Parathyroid adenoma (tissue), 2 donors: ENCODE measurements around the gene HDAC4.

Experiments used
- H2AFZ ChIP-seq: fragments of 300-600 bp; sonication (generic); one replicate; pipeline ENCODE4 v1.7.0; 2017; ENCODE audit warnings: antibody characterized with exemption, mild to moderate bottlenecking
- H3K27ac ChIP-seq: fragments of 300-600 bp; sonication (generic); one replicate; pipeline ENCODE4 v1.7.0; 2017
- H3K27me3 ChIP-seq: fragments of 300-600 bp; sonication (generic); one replicate; pipeline ENCODE4 v1.7.0; 2017; ENCODE audit warnings: low read length; ENCODE audit not compliant: control insufficient read depth, insufficient read depth
- H3K36me3 ChIP-seq: fragments of 300-600 bp; sonication (generic); one replicate; pipeline ENCODE4 v1.7.0; 2017; ENCODE audit warnings: low read length; ENCODE audit not compliant: control insufficient read depth, insufficient read depth
- H3K4me1 ChIP-seq: fragments of 300-600 bp; sonication (generic); one replicate; pipeline ENCODE4 v1.7.0; 2017; ENCODE audit warnings: control low read depth
- H3K4me2 ChIP-seq: fragments of 300-600 bp; sonication (generic); one replicate; pipeline ENCODE4 v1.7.0; 2017; ENCODE audit warnings: low read length
- H3K4me3 ChIP-seq: fragments of 300-600 bp; sonication (generic); one replicate; pipeline ENCODE4 v1.7.0; 2017; ENCODE audit warnings: low read depth, low read length
- H3K79me2 ChIP-seq: fragments of 300-600 bp; sonication (generic); one replicate; pipeline ENCODE4 v1.7.0; 2017; ENCODE audit warnings: control low read depth
- H3K9ac ChIP-seq: fragments of 300-600 bp; sonication (generic); one replicate; pipeline ENCODE4 v1.7.0; 2017; ENCODE audit warnings: mild to moderate bottlenecking
- H3K9me3 ChIP-seq: fragments of 300-600 bp; sonication (generic); one replicate; pipeline ENCODE4 v1.7.0; 2017; ENCODE audit warnings: low read length; ENCODE audit not compliant: control insufficient read depth
- TF ChIP-seq, protein P1 (sequence below): fragments of 300-600 bp; sonication (generic); IDR thresholded peaks from one replicate; pipeline ENCODE4 v1.7.0; 2017; ENCODE audit warnings: antibody characterized with exemption, mild to moderate bottlenecking
- donor health status: primary hyperparathyroidism.

The HDAC4 gene

DNA sequence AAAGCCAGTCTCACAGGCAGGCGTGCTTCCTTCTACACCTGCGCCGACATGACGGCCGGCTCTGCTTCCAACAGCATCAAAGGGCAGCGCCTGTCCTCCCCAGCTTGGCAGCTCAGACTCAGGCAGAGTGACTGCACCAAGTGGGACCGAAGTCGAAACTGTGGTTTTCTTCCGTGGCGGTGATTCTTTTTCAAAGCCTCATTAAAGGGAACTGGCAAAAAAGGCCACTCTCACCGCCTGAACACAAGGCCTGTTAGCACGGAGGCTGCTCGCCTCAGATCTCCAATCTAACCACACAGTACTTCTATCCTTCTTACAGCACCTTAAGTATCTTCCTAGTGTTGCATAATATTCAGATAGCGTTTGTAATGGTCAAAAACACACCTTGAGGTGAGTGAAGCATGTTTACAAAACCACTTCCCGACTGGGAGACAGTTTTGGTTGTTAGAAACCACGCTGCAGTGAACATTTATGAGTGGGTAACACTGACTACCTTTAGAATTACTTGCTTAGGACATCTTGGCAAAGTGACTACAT is 236.4 kb downstream of the HDAC4 start:
- Histone ChIP-seq H3K9ac (no peak overlapping the region), H3K4me1 (no peaks in the 10 kb centered on the region), H3K4me2 (no peak overlapping the region), H3K79me2 (no peaks in the 10 kb centered on the region), H2AFZ (no peak overlapping the region), H3K4me3 (no peak overlapping the region), H3K9me3 (no peaks in the 10 kb centered on the region), H3K27me3 (no peaks in the 10 kb centered on the region), H3K36me3 (no peaks in the 10 kb centered on the region), H3K27ac (no peak overlapping the region)
- TF ChIP-seq, protein P1, sequence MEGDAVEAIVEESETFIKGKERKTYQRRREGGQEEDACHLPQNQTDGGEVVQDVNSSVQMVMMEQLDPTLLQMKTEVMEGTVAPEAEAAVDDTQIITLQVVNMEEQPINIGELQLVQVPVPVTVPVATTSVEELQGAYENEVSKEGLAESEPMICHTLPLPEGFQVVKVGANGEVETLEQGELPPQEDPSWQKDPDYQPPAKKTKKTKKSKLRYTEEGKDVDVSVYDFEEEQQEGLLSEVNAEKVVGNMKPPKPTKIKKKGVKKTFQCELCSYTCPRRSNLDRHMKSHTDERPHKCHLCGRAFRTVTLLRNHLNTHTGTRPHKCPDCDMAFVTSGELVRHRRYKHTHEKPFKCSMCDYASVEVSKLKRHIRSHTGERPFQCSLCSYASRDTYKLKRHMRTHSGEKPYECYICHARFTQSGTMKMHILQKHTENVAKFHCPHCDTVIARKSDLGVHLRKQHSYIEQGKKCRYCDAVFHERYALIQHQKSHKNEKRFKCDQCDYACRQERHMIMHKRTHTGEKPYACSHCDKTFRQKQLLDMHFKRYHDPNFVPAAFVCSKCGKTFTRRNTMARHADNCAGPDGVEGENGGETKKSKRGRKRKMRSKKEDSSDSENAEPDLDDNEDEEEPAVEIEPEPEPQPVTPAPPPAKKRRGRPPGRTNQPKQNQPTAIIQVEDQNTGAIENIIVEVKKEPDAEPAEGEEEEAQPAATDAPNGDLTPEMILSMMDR = no peak

DNA sequence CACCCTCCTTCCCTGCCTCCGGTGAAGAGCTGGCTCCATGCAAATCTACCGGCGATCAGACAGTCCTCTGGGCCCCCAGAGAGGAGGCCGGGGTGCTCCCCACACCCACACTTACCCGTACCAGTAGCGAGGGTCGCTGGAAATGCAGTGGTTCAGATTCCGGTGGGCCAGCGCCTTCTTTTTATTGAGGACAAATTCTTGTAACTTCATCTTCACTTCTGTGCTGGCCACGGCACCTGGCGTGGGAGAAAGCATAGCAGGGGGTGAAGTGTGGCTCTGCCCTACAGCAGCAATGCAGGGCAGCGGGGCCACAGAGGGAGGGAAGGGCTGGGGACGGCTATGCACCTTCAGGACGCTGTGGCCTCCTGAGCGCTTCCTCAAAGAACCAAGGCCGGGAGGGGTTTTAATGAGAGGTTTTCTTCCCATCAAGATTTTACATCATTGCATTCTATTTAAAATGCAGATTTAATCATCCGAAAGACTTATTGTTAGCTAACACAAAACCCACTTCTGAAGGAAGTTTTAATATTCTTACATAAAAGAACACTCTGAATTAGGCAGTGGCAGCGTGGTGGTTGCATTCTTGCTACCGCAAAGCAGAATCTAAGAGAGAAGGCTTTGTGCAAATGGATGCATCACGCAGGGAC is 237.0 kb downstream of the HDAC4 start:
- H2AFZ ChIP-seq = no peak overlapping the region
- no peak overlapping the region for H3K4me3 ChIP-seq
- TF ChIP-seq, protein P1 = no peak
- no peaks in the 10 kb centered on the region for H3K4me1 ChIP-seq
- H3K27ac ChIP-seq = no peak overlapping the region
- no peak overlapping the region for H3K4me2 ChIP-seq
- H3K9ac ChIP-seq = no peak overlapping the region
- no peaks in the 10 kb centered on the region for H3K27me3 ChIP-seq
- no peaks in the 10 kb centered on the region for H3K36me3 ChIP-seq
- H3K79me2 ChIP-seq = no peaks in the 10 kb centered on the region
- H3K9me3 ChIP-seq = no peaks in the 10 kb centered on the region

DNA sequence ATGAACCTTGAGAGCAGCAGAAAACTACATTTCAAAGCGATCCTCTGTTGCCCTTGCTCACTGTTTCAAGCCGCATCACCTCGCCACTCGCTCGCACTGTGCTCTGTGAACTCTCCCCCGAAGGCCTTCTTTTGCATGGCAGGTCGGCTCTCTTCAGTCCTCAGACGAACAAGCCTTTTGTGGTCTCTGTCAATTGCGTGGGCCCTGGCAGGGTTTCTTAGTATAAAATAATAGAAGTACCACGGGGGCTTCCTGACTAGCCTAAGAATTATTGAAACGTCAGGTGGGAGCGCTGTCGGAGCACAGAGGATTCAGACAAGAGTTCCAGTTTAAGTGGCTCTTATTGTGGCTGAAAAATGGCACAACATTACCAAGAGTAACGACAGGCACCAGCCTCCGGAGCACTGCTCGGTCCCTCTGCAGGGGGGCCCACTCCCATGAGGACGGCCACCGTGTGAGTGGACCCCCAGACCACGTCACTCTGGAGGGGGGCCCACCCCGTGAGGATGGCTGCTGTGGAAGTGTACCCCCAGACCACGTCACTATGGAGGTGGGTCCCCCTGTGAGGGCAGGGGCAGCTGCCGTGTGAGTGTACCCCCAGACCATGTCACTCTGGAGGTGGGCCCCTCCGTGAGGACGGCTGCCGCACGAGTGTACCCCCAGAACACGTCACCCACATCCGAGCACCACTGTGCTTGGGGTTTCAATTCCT is 237.7 kb downstream of the HDAC4 start:
- Histone ChIP-seq H2AFZ (no peak overlapping the region), H3K9me3 (no peaks in the 10 kb centered on the region), H3K4me3 (no peak overlapping the region), H3K36me3 (no peaks in the 10 kb centered on the region), H3K4me2 (no peak overlapping the region), H3K79me2 (no peaks in the 10 kb centered on the region), H3K4me1 (no peaks in the 10 kb centered on the region), H3K27me3 (no peaks in the 10 kb centered on the region), H3K9ac (no peak overlapping the region), H3K27ac (no peak overlapping the region)
- TF ChIP-seq, protein P1 = no peak

DNA sequence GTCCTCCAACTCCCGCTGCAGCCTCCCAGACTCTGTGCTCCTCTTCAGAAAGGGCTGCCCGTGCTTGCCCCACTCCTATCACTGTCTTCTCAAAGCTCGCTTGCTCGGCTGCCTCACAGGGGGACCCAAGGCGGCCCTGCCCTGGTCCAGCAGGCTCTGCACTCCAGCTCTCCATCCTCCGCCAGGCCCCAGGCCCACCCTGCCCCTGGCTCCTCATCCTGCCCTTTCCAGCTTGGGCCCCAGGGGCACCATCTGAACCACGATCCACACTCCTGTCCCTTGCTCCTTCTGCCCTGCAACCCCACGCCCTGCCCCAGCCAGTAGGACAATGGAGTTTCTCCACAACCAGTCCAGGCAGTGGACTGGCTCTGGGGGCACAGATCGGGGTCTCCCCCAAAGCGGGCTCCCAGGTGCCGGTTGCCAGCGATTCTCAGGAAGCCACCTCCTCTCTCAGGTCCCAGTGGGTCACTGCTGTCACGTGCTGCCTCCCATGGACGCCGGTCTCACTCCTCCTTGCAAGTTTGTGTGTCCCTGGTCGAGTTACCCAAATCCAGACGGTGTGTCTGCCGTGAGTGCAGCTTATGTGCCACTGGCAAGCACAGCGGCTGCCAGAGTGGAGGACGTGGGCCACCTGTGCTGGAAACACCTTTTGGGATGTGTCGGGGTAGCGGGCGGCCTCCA is 238.5 kb downstream of the HDAC4 start:
- Histone ChIP-seq H3K4me2 (no peak overlapping the region), H3K27ac (no peak overlapping the region), H3K4me1 (no peaks in the 10 kb centered on the region), H3K4me3 (no peak overlapping the region), H3K9me3 (no peaks in the 10 kb centered on the region), H2AFZ (no peak overlapping the region), H3K36me3 (no peaks in the 10 kb centered on the region), H3K27me3 (no peaks in the 10 kb centered on the region), H3K9ac (no peak overlapping the region), H3K79me2 (no peaks in the 10 kb centered on the region)
- TF ChIP-seq, protein P1 = no peak
